ENCODE data around the gene ZNF804B.

The ZNF804B gene

DNA sequence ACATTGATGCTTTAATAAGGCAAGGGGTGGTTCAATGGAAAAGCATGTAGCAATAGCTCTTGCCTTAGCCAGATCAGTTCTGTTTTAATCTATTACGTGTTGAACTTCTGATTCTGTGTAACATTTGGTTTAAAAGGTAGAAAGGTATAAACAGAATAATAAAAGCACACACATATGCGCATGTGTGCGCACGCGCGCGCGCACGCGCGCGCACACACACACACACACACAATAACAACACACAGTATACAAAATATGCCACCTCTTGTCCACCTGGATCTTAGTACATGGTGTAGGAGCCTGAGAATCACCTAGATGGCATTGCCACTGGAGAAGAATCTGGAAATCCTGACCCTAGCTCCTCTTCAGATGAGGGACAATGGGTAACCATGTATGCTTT is 85.6 kb downstream of the ZNF804B start:
- H4K8ac ChIP-seq (ENCODE audit: low read depth, low read length) = peak overlapping the region; percentile 56
- WGBS (ENCODE audit: extremely low coverage, insufficient coverage, low lambda C conversion rate) = no CpG with 5 or more reads among the region's 12 CpGs

DNA sequence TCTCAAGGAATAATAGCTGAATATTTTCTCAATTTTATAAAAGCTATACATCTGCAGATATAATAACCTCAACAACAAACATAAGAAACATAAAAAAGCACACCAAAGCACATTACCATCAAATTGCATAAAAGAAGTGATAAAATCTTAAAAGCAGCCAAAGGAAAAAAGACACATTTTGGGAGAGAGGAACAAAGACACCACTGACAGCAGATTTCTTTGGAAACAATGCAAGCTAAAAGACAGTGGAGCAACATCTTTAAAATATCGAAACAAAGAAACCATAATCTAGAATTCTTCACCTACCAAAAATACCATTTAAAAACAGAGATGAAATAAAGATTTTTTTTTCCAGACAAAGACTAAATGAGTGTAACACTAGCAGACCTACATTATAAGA is 91.7 kb downstream of the ZNF804B start:
- Histone ChIP-seq H3K79me1 (ENCODE audit: low read length) (no peaks in the 10 kb centered on the region), H3K4me1 (ENCODE audit: control insufficient read depth, low read depth, low read length) (no peaks in the 10 kb centered on the region), H3K27me3 (ENCODE audit: insufficient read depth, low read length, poor library complexity) (no peaks in the 10 kb centered on the region), H2BK120ac (ENCODE audit: low read depth, low read length) (no peak overlapping the region), H3K9ac (ENCODE audit: low read length) (no peak overlapping the region), H3K56ac (ENCODE audit: low read length) (no peak overlapping the region), H2BK5ac (ENCODE audit: low read length) (no peak overlapping the region), H4K8ac (ENCODE audit: low read depth, low read length) (no peak overlapping the region), H3K4me2 (ENCODE audit: low read length) (no peak overlapping the region), H3K18ac (ENCODE audit: low read length) (no peak overlapping the region), H3K4ac (ENCODE audit: low read depth, low read length) (no peak overlapping the region), H2BK15ac (replicated peaks; ENCODE audit: low read depth) (no peak overlapping the region), H3K36me3 (ENCODE audit: control insufficient read depth, insufficient read depth, low read length) (no peaks in the 10 kb centered on the region), H3K23ac (ENCODE audit: low read length) (no peak overlapping the region), H4K5ac (ENCODE audit: low read length) (no peak overlapping the region), H3K4me3 (ENCODE audit: low read length) (no peak overlapping the region), H3K79me2 (ENCODE audit: control insufficient read depth, insufficient read depth, low read length) (no peaks in the 10 kb centered on the region), H2AK5ac (ENCODE audit: low read length) (no peak overlapping the region), H3K27ac (ENCODE audit: low read depth, low read length) (no peak overlapping the region)
- DNase-seq = peak; percentile 1
- WGBS (ENCODE audit: extremely low coverage, insufficient coverage, low lambda C conversion rate) = no CpG with 5 or more reads among the region's 1 CpG

More for the DNA sequence above, 85.6 kb downstream of the ZNF804B start:
- Histone ChIP-seq H3K79me1 (ENCODE audit: low read length) (no peaks in the 10 kb centered on the region), H3K18ac (ENCODE audit: low read length) (no peak overlapping the region), H4K5ac (ENCODE audit: low read length) (no peak overlapping the region), H3K9ac (ENCODE audit: low read length) (no peak overlapping the region), H3K79me2 (ENCODE audit: control insufficient read depth, insufficient read depth, low read length) (no peaks in the 10 kb centered on the region), H2BK15ac (replicated peaks; ENCODE audit: low read depth) (no peak overlapping the region), H2AK5ac (ENCODE audit: low read length) (no peak overlapping the region), H2BK5ac (ENCODE audit: low read length) (no peak overlapping the region), H3K23ac (ENCODE audit: low read length) (no peak overlapping the region), H3K4me3 (ENCODE audit: low read length) (no peak overlapping the region), H3K27ac (ENCODE audit: low read depth, low read length) (no peak overlapping the region), H3K27me3 (ENCODE audit: insufficient read depth, low read length, poor library complexity) (no peaks in the 10 kb centered on the region), H3K36me3 (ENCODE audit: control insufficient read depth, insufficient read depth, low read length) (no peaks in the 10 kb centered on the region), H3K4me1 (ENCODE audit: control insufficient read depth, low read depth, low read length) (no peaks in the 10 kb centered on the region), H2BK120ac (ENCODE audit: low read depth, low read length) (no peak overlapping the region), H3K56ac (ENCODE audit: low read length) (no peak overlapping the region), H3K4me2 (ENCODE audit: low read length) (no peak overlapping the region), H3K4ac (ENCODE audit: low read depth, low read length) (no peak overlapping the region)
- DNase-seq = no peak

DNA sequence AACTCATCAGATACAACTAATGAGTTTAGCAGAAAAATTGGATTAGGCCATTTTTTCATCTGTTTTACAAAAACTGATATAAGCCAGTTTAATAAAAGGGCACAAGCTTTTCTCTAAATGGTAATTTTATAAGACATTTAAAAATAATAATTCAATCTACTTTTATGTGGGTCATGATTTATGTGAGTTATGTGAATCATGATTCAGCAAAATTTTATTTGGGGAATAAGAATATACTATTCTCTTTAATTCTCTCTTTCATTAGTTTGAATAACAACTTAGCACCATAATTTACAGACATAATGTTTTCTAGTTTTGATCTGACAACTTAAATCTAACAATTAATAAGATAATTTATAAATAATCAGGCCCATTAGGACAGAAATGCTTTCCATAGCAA is 99.8 kb downstream of the ZNF804B start:
- Histone ChIP-seq H3K4me3 (ENCODE audit: low read length) (no peak overlapping the region), H2BK120ac (ENCODE audit: low read depth, low read length) (no peak overlapping the region), H2AK5ac (ENCODE audit: low read length) (no peak overlapping the region), H3K27ac (ENCODE audit: low read depth, low read length) (no peak overlapping the region), H2BK5ac (ENCODE audit: low read length) (no peak overlapping the region), H3K4me1 (ENCODE audit: control insufficient read depth, low read depth, low read length) (no peaks in the 10 kb centered on the region), H3K18ac (ENCODE audit: low read length) (no peak overlapping the region), H3K23ac (ENCODE audit: low read length) (no peak overlapping the region), H4K5ac (ENCODE audit: low read length) (no peak overlapping the region), H3K4ac (ENCODE audit: low read depth, low read length) (no peak overlapping the region), H3K56ac (ENCODE audit: low read length) (no peak overlapping the region), H4K8ac (ENCODE audit: low read depth, low read length) (no peak overlapping the region), H3K27me3 (ENCODE audit: insufficient read depth, low read length, poor library complexity) (no peaks in the 10 kb centered on the region), H3K36me3 (ENCODE audit: control insufficient read depth, insufficient read depth, low read length) (no peaks in the 10 kb centered on the region), H3K79me2 (ENCODE audit: control insufficient read depth, insufficient read depth, low read length) (no peaks in the 10 kb centered on the region), H3K9ac (ENCODE audit: low read length) (no peak overlapping the region), H2BK15ac (replicated peaks; ENCODE audit: low read depth) (no peak overlapping the region), H3K79me1 (ENCODE audit: low read length) (no peaks in the 10 kb centered on the region), H3K4me2 (ENCODE audit: low read length) (no peak overlapping the region)
- no peak for DNase-seq

DNA sequence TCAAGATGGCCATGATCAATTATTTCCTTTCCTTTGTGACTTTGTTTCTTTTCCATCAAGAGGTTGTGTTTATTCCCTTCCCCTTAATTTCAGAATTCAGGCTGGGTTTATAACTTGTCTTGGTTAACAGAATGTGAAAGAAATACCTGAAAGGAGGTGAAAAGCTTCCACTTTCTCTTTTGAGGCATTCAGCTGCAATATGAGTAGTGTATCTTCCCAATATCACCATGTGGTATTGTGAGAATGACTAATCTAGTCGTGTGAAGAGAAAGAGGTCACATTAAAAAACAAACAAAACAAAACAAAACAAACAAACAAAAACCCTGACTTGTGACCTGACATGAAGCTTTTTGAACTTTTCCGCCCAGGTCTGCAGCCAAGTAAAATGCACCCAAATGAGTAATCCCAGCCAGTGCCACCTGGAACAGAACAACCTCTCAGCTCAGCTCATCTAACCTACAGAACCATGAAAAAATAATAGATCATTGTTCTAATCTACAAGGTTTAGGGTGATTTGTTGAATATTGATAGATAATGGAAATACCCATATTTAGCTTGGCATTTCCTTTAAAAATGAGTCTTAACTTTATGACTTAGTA is 106.9 kb downstream of the ZNF804B start:
- no CpG with 5 or more reads among the region's 2 CpGs for WGBS (ENCODE audit: extremely low coverage, insufficient coverage, low lambda C conversion rate)

DNA sequence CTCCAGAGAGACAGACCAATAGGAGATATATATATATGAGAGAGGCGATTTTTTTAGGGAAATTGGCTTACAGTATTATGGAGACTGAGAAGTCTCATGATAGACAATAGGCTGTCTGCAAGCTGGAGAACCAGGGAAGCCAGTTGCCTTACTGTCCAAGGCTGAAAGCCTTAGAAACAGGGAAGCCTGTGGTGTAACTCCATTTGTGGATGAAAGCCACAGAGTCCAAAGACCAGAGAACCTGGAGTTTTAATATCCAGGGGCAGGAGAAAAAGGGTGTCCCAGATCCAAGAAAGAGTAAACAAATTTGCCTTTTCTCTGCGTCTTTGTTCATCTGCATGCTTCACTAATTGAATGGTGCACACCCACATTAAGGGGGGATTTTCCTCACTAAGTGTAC is 107.7 kb downstream of the ZNF804B start:
- no peak overlapping the region for H2BK5ac ChIP-seq (ENCODE audit: low read length)
- H3K79me1 ChIP-seq (ENCODE audit: low read length) = no peaks in the 10 kb centered on the region
- H3K9ac ChIP-seq (ENCODE audit: low read length) = no peak overlapping the region
- no peak overlapping the region for H3K18ac ChIP-seq (ENCODE audit: low read length)
- DNase-seq = no peak
- no peak overlapping the region for H4K5ac ChIP-seq (ENCODE audit: low read length)
- no peaks in the 10 kb centered on the region for H3K4me1 ChIP-seq (ENCODE audit: control insufficient read depth, low read depth, low read length)
- H2BK120ac ChIP-seq (ENCODE audit: low read depth, low read length) = no peak overlapping the region
- H3K56ac ChIP-seq (ENCODE audit: low read length) = no peak overlapping the region
- WGBS (ENCODE audit: extremely low coverage, insufficient coverage, low lambda C conversion rate) = no CpG with 5 or more reads among the region's 2 CpGs
- H4K8ac ChIP-seq (ENCODE audit: low read depth, low read length) = no peak overlapping the region
- no peak overlapping the region for H3K4me2 ChIP-seq (ENCODE audit: low read length)
- H2AK5ac ChIP-seq (ENCODE audit: low read length) = no peak overlapping the region
- H3K4ac ChIP-seq (ENCODE audit: low read depth, low read length) = no peak overlapping the region
- no peaks in the 10 kb centered on the region for H3K27me3 ChIP-seq (ENCODE audit: insufficient read depth, low read length, poor library complexity)
- H2BK15ac ChIP-seq (replicated peaks; ENCODE audit: low read depth) = no peak overlapping the region
- H3K23ac ChIP-seq (ENCODE audit: low read length) = no peak overlapping the region
- H3K27ac ChIP-seq (ENCODE audit: low read depth, low read length) = no peak overlapping the region
- no peaks in the 10 kb centered on the region for H3K36me3 ChIP-seq (ENCODE audit: control insufficient read depth, insufficient read depth, low read length)
- no peaks in the 10 kb centered on the region for H3K79me2 ChIP-seq (ENCODE audit: control insufficient read depth, insufficient read depth, low read length)
- no peak overlapping the region for H3K4me3 ChIP-seq (ENCODE audit: low read length)

More for the DNA sequence above, 106.9 kb downstream of the ZNF804B start:
- no peak overlapping the region for H3K4ac ChIP-seq (ENCODE audit: low read depth, low read length)
- H2BK120ac ChIP-seq (ENCODE audit: low read depth, low read length) = no peak overlapping the region
- H3K27me3 ChIP-seq (ENCODE audit: insufficient read depth, low read length, poor library complexity) = no peaks in the 10 kb centered on the region
- H2AK5ac ChIP-seq (ENCODE audit: low read length) = no peak overlapping the region
- H3K4me2 ChIP-seq (ENCODE audit: low read length) = no peak overlapping the region
- no peak overlapping the region for H4K5ac ChIP-seq (ENCODE audit: low read length)
- H2BK15ac ChIP-seq (replicated peaks; ENCODE audit: low read depth) = no peak overlapping the region
- no peaks in the 10 kb centered on the region for H3K4me1 ChIP-seq (ENCODE audit: control insufficient read depth, low read depth, low read length)
- no peak overlapping the region for H3K56ac ChIP-seq (ENCODE audit: low read length)
- no peaks in the 10 kb centered on the region for H3K79me2 ChIP-seq (ENCODE audit: control insufficient read depth, insufficient read depth, low read length)
- DNase-seq = no peak
- no peak overlapping the region for H3K23ac ChIP-seq (ENCODE audit: low read length)
- H3K9ac ChIP-seq (ENCODE audit: low read length) = no peak overlapping the region
- no peak overlapping the region for H4K8ac ChIP-seq (ENCODE audit: low read depth, low read length)
- H3K79me1 ChIP-seq (ENCODE audit: low read length) = no peaks in the 10 kb centered on the region
- H3K4me3 ChIP-seq (ENCODE audit: low read length) = no peak overlapping the region
- no peaks in the 10 kb centered on the region for H3K36me3 ChIP-seq (ENCODE audit: control insufficient read depth, insufficient read depth, low read length)
- H3K18ac ChIP-seq (ENCODE audit: low read length) = no peak overlapping the region
- no peak overlapping the region for H2BK5ac ChIP-seq (ENCODE audit: low read length)
- no peak overlapping the region for H3K27ac ChIP-seq (ENCODE audit: low read depth, low read length)

DNA sequence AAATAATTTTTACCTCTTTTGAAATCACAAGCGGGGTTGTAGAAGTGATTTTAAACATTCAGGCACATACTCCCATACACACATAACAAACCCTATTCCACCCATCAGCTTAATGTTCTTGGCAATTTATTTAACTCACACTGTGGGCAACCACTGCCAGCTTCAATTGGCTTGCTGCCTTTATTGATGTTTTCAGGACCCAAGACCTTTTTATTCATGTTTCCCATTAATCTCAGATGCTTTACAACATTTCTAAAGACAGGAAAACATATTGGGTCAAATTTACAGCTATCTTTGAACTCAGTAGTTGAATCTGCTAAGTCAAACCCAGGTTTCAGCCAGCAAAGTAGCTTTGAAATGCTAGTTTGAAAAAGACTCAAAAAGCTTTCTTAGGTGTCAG is 109.0 kb downstream of the ZNF804B start:
- no CpG with 5 or more reads among the region's 1 CpG for WGBS (ENCODE audit: extremely low coverage, insufficient coverage, low lambda C conversion rate)

More for the DNA sequence above, 109.0 kb downstream of the ZNF804B start:
- no peak overlapping the region for H4K8ac ChIP-seq (ENCODE audit: low read depth, low read length)
- H2BK120ac ChIP-seq (ENCODE audit: low read depth, low read length) = no peak overlapping the region
- H2AK5ac ChIP-seq (ENCODE audit: low read length) = no peak overlapping the region
- H3K27me3 ChIP-seq (ENCODE audit: insufficient read depth, low read length, poor library complexity) = no peaks in the 10 kb centered on the region
- H2BK5ac ChIP-seq (ENCODE audit: low read length) = no peak overlapping the region
- no peaks in the 10 kb centered on the region for H3K79me1 ChIP-seq (ENCODE audit: low read length)
- H3K23ac ChIP-seq (ENCODE audit: low read length) = no peak overlapping the region
- H3K9ac ChIP-seq (ENCODE audit: low read length) = no peak overlapping the region
- no peak overlapping the region for H3K56ac ChIP-seq (ENCODE audit: low read length)
- no peak overlapping the region for H3K4me2 ChIP-seq (ENCODE audit: low read length)
- DNase-seq = no peak
- no peaks in the 10 kb centered on the region for H3K4me1 ChIP-seq (ENCODE audit: control insufficient read depth, low read depth, low read length)
- no peak overlapping the region for H3K27ac ChIP-seq (ENCODE audit: low read depth, low read length)
- H4K5ac ChIP-seq (ENCODE audit: low read length) = no peak overlapping the region
- H3K4ac ChIP-seq (ENCODE audit: low read depth, low read length) = no peak overlapping the region
- no peaks in the 10 kb centered on the region for H3K36me3 ChIP-seq (ENCODE audit: control insufficient read depth, insufficient read depth, low read length)
- no peak overlapping the region for H3K18ac ChIP-seq (ENCODE audit: low read length)
- H2BK15ac ChIP-seq (replicated peaks; ENCODE audit: low read depth) = no peak overlapping the region
- no peaks in the 10 kb centered on the region for H3K79me2 ChIP-seq (ENCODE audit: control insufficient read depth, insufficient read depth, low read length)
- no peak overlapping the region for H3K4me3 ChIP-seq (ENCODE audit: low read length)

All from mesendoderm (in vitro differentiated cells).